ENCODE measurements around the gene RAB43.
"Not testable (repeated sequence)": the region's sequence is repeated elsewhere in the genome, so short reads cannot be mapped to it uniquely, and the experiment has no call there.

Gene RAB43

GRCh38 chr3:129077222-129077621 lies 44.4 kb downstream of the RAB43 start:
- peaks cover 7% of the 10 kb centered on the region for H3K4me1 Mint-ChIP-seq
- H3K27me3 Mint-ChIP-seq: peaks cover 5% of the 10 kb centered on the region
- H3K4me3 Mint-ChIP-seq: no peak overlapping the region
- H3K9me3 Mint-ChIP-seq: no peaks in the 10 kb centered on the region
- H3K36me3 Mint-ChIP-seq (ENCODE audit: insufficient read depth): no peaks in the 10 kb centered on the region
- ATAC-seq (replicated peaks; ENCODE audit: extremely low read depth, poor library complexity, severe bottlenecking) (no peak), DNase-seq (ENCODE audit: low spot score in 2 of 2) (no peak)
- no peak overlapping the region for H3K27ac Mint-ChIP-seq (ENCODE audit: low read depth)

- ATAC-seq (replicated peaks; ENCODE audit: extremely low read depth, poor library complexity, severe bottlenecking): no peak
- H3K27me3 Mint-ChIP-seq: peaks cover 40% of the 10 kb centered on the region
- H3K4me1 Mint-ChIP-seq: no peaks in the 10 kb centered on the region
- H3K4me3 Mint-ChIP-seq: no peak overlapping the region
- no peak overlapping the region for H3K27ac Mint-ChIP-seq (ENCODE audit: low read depth)
- no peak for DNase-seq (ENCODE audit: low spot score in 2 of 2)
- H3K9me3 Mint-ChIP-seq: no peaks in the 10 kb centered on the region
- peaks cover 1% of the 10 kb centered on the region for H3K36me3 Mint-ChIP-seq (ENCODE audit: insufficient read depth)
Measured at GRCh38 chr3:129070086-129070885, 51.3 kb downstream of the RAB43 start.

GRCh38 chr3:129069313-129070085 lies 52.1 kb downstream of the RAB43 start:
- peaks cover 40% of the 10 kb centered on the region for H3K27me3 Mint-ChIP-seq
- H3K4me1 Mint-ChIP-seq; DNase-seq (ENCODE audit: low spot score in 2 of 2); H3K4me3 Mint-ChIP-seq; H3K36me3 Mint-ChIP-seq (ENCODE audit: insufficient read depth); H3K27ac Mint-ChIP-seq (ENCODE audit: low read depth); ATAC-seq (replicated peaks; ENCODE audit: extremely low read depth, poor library complexity, severe bottlenecking); H3K9me3 Mint-ChIP-seq: not testable (repeated sequence)

- peaks cover 1% of the 10 kb centered on the region for H3K36me3 Mint-ChIP-seq (ENCODE audit: insufficient read depth)
- H3K4me1 Mint-ChIP-seq: no peaks in the 10 kb centered on the region
- no peak overlapping the region for H3K27ac Mint-ChIP-seq (ENCODE audit: low read depth)
- peaks cover 40% of the 10 kb centered on the region for H3K27me3 Mint-ChIP-seq
- ATAC-seq (replicated peaks; ENCODE audit: extremely low read depth, poor library complexity, severe bottlenecking): no peak
- DNase-seq (ENCODE audit: low spot score in 2 of 2): no peak
- H3K9me3 Mint-ChIP-seq: no peaks in the 10 kb centered on the region
- H3K4me3 Mint-ChIP-seq: peak overlapping the region; percentile 59
Measured at GRCh38 chr3:129068291-129068886, 53.2 kb downstream of the RAB43 start.

- H3K27ac Mint-ChIP-seq (ENCODE audit: low read depth); H3K9me3 Mint-ChIP-seq; H3K36me3 Mint-ChIP-seq (ENCODE audit: insufficient read depth); DNase-seq (ENCODE audit: low spot score in 2 of 2); H3K4me1 Mint-ChIP-seq: not testable (repeated sequence)
- peak; percentile 49 for ATAC-seq (replicated peaks; ENCODE audit: extremely low read depth, poor library complexity, severe bottlenecking)
- Mint-ChIP-seq H3K4me3 (peak overlapping the region; percentile 59), H3K27me3 (peaks cover 37% of the 10 kb centered on the region)
Measured at GRCh38 chr3:129067719-129068118, 53.9 kb downstream of the RAB43 start.

GRCh38 chr3:129065720-129066073 lies 55.9 kb downstream of the RAB43 start:
- Mint-ChIP-seq H3K4me1 (no peaks in the 10 kb centered on the region), H3K36me3 (ENCODE audit: insufficient read depth) (peaks cover 1% of the 10 kb centered on the region), H3K27ac (ENCODE audit: low read depth) (no peak overlapping the region), H3K4me3 (no peak overlapping the region), H3K27me3 (peaks cover 32% of the 10 kb centered on the region), H3K9me3 (no peaks in the 10 kb centered on the region)
- no peak for ATAC-seq (replicated peaks; ENCODE audit: extremely low read depth, poor library complexity, severe bottlenecking)
- DNase-seq (ENCODE audit: low spot score in 2 of 2): no peak

- no peak for ATAC-seq (replicated peaks; ENCODE audit: extremely low read depth, poor library complexity, severe bottlenecking)
- DNase-seq (ENCODE audit: low spot score in 2 of 2): no peak
- Mint-ChIP-seq H3K9me3 (no peaks in the 10 kb centered on the region), H3K4me3 (no peak overlapping the region), H3K27ac (ENCODE audit: low read depth) (no peak overlapping the region), H3K27me3 (peaks cover 27% of the 10 kb centered on the region), H3K4me1 (no peaks in the 10 kb centered on the region), H3K36me3 (ENCODE audit: insufficient read depth) (peaks cover 1% of the 10 kb centered on the region)
Measured at GRCh38 chr3:129065016-129065719, 56.4 kb downstream of the RAB43 start.

- DNase-seq (ENCODE audit: low spot score in 2 of 2): no peak
- Mint-ChIP-seq H3K36me3 (ENCODE audit: insufficient read depth) (peaks cover 1% of the 10 kb centered on the region), H3K9me3 (no peaks in the 10 kb centered on the region), H3K4me3 (no peak overlapping the region), H3K27ac (ENCODE audit: low read depth) (no peak overlapping the region), H3K4me1 (no peaks in the 10 kb centered on the region), H3K27me3 (peaks cover 15% of the 10 kb centered on the region)
- no peak for ATAC-seq (replicated peaks; ENCODE audit: extremely low read depth, poor library complexity, severe bottlenecking)
Measured at GRCh38 chr3:129063841-129064482, 57.6 kb downstream of the RAB43 start.

GRCh38 chr3:129063091-129063640 lies 58.4 kb downstream of the RAB43 start:
- ATAC-seq (replicated peaks; ENCODE audit: extremely low read depth, poor library complexity, severe bottlenecking): no peak
- no peak overlapping the region for H3K4me3 Mint-ChIP-seq

GRCh38 chr3:129061888-129062834 lies 59.4 kb downstream of the RAB43 start:
- no peak for ATAC-seq (replicated peaks; ENCODE audit: extremely low read depth, poor library complexity, severe bottlenecking)

More at GRCh38 chr3:129063091-129063640, 58.4 kb downstream of the RAB43 start:
- Mint-ChIP-seq H3K36me3 (ENCODE audit: insufficient read depth) (peaks cover 1% of the 10 kb centered on the region), H3K27ac (ENCODE audit: low read depth) (no peak overlapping the region), H3K27me3 (peaks cover 13% of the 10 kb centered on the region), H3K4me1 (no peaks in the 10 kb centered on the region), H3K9me3 (no peaks in the 10 kb centered on the region)
- DNase-seq (ENCODE audit: low spot score in 2 of 2): no peak

More at GRCh38 chr3:129061888-129062834, 59.4 kb downstream of the RAB43 start:
- peaks cover 7% of the 10 kb centered on the region for H3K27me3 Mint-ChIP-seq
- H3K27ac Mint-ChIP-seq (ENCODE audit: low read depth): no peak overlapping the region
- no peaks in the 10 kb centered on the region for H3K9me3 Mint-ChIP-seq
- no peaks in the 10 kb centered on the region for H3K36me3 Mint-ChIP-seq (ENCODE audit: insufficient read depth)
- no peak overlapping the region for H3K4me3 Mint-ChIP-seq
- no peaks in the 10 kb centered on the region for H3K4me1 Mint-ChIP-seq
- no peak for DNase-seq (ENCODE audit: low spot score in 2 of 2)

Measured in central memory CD8-positive, alpha-beta T cell (primary cell).